GM18951 (cell line): ENCODE results near the gene HAVCR2.

Experiments used
- POLR2A ChIP-seq: IDR thresholded peaks from 4 replicates; pipeline ENCODE4 v1.6.1; 2011; ENCODE audit warnings: mild to moderate bottlenecking; ENCODE audit not compliant: insufficient read length, insufficient read depth; ENCODE audit errors: extremely low read depth
- in situ Hi-C: fragments of 300-500 bp; cut with MboI; formaldehyde crosslinking; loops from one replicate; pipeline ENCODE4 v1.12.0; 2022; ENCODE audit warnings: low sequenced_read_pairs, mixed read lengths, inconsistent platforms; ENCODE audit not compliant: unreplicated experiment

HAVCR2 gene

DNA sequence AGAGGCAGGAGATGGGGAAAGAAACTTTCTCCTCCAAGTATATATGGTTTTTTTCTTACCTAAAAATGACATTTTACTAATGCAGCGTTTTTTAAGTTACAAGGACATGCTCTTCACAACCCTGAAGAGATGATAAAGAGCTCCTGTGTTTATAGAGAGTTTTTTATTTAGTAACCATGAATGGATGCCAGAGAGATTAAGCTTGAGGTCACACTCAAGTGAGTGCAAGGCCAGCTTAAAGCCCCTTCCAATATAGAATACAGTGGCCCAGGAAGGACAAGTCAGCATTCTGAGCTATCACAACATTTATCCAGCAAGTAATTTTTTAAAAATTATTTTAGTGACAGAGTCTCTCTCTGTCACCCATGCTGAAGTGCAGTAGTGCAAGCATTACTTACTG, 6.7 kb upstream of the HAVCR2 start:
- TF ChIP-seq POLR2A = no peak
- in situ Hi-C loops = no loop called here

DNA sequence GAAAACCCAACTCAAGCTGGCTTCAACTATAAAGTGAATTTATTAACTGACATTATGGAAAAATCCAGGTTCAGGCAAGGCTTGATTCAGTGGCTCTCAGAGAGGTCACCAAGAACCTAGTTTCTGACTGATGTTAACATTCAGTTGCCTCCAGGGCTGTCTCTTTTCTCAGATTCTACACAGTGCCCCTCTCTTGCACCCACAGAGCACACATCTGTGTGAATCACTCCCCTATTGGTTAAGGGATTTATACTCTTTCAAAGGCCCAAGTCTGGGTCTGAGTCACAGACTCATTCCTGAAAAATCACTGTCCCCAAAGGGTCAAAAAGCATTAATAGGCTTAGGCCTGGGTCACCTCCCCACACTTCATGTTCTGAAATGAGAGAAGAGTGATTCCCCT, 6.2 kb upstream of the HAVCR2 start:
- no peak for TF ChIP-seq POLR2A
- in situ Hi-C loops = no loop called here

DNA sequence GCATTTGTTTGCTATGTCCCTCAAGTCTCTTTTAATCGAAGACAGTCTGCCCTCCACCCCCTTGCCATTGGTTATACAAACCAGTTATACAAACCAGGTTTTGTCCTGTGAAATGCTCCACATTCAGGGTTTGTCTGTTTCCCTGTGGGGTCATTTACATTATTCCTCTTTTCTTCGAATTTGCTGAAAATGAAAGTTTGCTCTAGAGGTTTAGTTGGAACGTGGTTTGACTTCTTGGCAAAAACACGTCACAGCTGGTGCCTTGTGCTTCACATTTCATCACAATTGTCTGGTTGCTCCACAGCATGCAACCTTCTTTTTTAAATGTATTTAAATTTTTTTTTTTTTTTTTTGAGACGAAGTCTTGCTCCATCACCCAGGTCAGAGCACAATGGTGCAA, 4.2 kb upstream of the HAVCR2 start:
- in situ Hi-C loops = no loop called here

DNA sequence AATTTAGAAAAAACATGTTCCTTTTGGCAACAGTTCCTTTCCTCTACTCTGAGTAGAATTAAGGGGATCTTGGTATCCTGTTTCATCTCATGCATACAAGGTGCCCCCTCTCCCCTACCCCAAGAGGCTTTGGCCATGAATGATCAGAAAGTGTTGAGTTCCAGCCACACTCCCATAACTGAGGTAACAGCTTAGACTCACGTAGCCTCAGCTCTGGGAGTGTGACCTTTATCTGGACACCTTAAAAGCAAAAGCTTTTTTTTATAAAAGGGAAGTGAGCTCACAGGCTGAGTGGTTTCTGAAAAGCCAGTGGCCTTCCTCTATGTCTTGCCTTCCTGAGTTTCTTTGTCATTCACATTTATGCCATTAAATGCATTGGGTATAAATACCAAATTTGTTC, 900 bp upstream of the HAVCR2 start:
- TF ChIP-seq POLR2A = no peak
- in situ Hi-C loops = no loop called here

More for the DNA sequence above, 4.2 kb upstream of the HAVCR2 start:
- no peak for TF ChIP-seq POLR2A

DNA sequence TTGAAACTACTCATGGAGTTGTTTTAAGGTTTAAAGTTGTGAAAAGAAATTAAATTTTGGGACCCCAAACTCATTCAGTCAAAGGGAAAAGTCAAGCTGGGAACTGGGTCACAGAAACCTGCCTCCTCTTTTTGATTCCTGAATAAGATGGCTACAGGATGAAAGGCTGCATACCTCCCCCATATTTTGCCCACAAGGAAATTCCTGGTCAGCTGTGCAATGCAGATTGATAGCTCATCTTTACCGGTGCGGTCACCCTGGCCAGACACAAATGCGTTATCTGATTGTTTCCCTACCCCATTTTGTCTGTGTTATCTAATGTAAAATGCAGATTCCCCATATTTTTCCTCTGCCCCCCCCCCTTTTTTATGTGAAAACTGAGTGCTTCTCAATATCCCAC, 1.3 kb downstream of the HAVCR2 start:
- in situ Hi-C loops = no loop called here
- no peak for TF ChIP-seq POLR2A

DNA sequence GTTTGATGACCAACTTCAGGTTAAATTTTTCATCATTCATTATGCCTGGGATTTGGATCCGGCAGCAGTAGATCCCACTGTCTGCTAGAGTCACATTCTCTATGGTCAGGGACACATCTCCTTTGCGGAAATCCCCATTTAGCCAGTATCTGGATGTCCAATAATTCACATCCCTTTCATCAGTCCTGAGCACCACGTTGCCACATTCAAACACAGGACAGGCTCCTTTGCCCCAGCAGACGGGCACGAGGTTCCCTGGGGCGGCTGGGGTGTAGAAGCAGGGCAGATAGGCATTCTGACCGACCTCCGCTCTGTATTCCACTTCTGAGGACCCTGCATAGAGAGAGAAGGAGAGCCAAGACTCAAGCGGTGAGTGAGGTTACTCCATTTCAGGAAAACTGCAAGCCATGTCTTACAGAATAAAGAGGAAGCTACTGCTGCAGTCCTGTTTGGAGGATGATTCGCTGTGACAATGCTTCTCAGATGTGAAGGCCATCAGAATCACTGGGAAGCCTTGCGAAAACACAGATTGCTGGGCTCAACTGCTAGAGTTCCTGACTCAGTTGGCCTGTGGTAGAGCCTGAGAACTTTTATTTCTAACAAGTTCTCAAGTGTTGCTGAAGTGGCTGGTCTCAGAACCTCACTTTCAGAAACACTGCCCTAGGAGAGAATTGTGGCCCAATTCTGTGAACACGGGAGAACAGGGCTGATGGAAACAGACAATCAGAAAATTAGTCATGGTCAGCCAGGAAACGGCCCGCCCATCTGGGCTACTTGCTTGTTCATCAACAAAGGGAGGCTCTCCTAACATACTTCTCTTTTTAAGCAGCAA, 2.0 kb downstream of the HAVCR2 start:
- in situ Hi-C loops = no loop called here
- TF ChIP-seq POLR2A = no peak

DNA sequence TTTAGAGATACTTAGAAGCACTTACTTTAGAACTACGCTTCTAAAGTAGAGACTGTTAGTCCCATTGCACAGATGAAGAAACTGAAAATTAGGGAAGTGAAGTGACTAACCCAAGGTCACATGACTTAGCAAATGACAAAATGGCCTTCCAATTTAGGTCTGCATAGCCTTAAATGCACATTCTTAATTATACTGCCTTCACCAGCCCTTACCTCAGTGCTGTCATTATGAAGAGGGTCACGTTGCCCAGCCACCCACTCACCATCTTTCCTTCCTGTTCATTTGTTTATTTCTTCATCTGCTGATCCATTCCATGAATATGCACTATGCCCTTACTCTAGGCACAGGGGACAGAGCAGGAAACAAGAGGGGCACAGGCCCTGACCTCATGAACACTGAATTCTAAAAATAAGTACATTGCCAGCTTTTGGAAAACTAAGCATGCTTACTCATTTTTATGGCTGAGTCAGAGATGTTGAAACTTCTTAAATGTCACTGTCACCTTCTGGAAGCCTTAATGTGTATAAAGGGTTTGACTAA, 8.6 kb downstream of the HAVCR2 start:
- TF ChIP-seq POLR2A = no peak
- in situ Hi-C loops = no loop called here

DNA sequence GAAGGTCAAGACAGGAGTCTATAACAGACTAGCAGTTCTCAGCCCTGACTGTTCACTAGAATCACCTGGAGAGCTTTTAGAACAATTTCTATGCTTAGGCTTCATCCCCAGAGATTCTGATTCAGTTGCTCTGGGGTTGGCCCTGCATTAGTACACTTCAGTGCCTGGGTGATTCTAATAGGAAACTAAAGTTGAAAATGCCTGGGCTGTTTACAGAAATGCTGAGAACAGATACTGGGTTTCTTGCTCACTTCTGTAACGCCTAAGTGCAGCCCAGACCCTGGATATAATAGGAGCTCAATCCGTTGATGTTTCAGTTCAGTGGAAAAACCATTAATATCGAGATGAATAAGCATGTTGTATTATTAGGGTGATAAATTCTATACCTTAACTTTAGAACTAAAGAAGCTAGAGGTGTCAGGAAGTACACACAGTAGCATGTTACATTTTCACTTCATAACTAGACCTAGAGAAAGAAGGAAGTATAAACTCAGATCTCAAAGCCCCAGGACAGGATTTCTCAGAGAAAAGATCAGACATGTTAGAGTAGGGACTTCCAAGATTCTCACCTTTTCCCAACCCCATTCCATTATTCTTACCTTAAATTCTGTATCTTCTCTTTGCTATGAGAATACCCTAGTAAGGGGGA, 20.4 kb downstream of the HAVCR2 start:
- in situ Hi-C loops = no loop called here
- no peak for TF ChIP-seq POLR2A

DNA sequence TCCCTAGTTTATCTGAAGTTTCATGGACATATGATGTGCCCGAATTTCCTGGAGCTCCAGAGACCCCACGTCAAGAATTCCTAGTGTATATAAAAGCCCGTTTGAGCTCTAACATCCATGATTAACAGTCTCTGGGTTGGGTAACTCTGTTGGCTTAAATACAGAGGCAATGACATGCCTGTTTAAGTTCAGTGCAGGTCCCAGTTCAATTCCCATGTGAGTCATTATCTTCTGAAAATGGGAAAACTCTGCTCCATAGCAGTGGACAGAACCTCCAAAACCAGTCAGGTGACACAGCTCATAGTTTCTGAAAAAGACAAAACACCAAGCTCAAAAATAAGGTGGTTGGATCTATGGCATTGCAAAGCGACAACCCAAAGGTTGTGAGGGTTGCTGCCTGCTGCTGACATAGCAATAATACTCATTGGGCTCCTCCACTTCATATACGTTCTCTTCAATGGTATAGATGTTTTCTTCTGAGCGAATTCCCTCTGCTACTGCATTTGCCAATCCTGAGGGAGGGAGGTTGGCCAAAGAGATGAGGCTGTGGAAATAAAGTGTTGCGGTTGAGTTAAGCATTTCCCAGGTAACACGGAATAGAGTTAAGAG, 22.0 kb downstream of the HAVCR2 start:
- in situ Hi-C loops = no loop called here
- TF ChIP-seq POLR2A = no peak

DNA sequence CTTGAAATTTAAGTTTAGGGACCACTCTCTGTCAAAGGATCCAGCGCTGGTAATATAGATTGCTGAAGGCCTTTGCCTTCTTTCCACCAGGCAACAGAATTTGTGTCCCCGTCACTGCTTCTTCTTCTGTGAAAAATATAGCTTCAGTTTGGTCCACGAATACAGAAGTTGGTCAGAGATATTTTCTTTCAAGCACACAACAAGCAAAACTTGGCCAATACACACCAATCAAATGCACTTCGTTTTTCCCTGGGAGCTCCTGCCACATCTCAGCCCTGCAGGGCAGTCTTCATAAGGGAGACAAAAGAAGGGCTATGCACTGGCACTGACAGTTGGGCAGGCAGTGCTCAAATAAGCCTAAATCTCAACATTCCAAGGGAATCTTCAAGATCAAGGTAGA, 22.9 kb downstream of the HAVCR2 start:
- no peak for TF ChIP-seq POLR2A
- in situ Hi-C loops = no loop called here

DNA sequence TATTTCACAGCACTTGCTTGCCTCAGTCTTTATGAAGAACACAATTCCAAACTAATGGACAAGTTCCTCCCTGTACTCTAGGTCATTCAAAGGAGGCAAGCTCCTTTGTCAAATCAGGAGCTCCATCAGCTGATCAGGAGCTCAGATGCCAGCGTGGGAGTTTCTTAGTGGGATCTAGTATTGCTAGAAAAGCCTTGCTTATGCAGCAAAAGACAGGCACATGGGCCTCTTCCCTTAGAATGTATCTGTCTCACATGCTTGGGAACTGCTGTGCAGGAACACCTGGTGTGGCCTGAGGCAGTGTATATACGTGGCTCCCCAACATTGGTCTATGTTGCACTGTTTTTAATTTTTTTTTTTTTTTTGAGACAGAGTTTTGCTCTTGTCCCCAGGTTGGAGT, 28.6 kb downstream of the HAVCR2 start:
- no peak for TF ChIP-seq POLR2A
- in situ Hi-C loops = no loop called here

DNA sequence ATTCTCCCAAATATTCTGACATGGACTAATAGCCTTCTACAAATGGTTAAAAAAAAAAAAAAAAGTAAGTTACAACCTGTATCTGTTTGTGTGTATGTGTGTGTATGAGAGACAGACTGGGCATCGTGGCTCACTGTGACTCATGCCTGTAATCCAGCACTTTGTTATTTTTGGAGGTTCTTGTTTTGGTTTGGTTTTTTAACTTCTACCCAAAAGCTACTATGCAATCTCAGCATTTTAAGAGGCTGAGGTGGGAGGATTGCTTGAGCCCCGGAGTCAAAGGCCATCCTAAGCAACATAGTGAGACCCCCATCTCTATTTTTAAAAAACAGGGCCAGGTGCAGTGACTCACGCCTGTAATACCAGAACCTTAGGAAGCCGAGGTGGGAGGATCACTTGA, 32.3 kb downstream of the HAVCR2 start:
- no peak for TF ChIP-seq POLR2A

DNA sequence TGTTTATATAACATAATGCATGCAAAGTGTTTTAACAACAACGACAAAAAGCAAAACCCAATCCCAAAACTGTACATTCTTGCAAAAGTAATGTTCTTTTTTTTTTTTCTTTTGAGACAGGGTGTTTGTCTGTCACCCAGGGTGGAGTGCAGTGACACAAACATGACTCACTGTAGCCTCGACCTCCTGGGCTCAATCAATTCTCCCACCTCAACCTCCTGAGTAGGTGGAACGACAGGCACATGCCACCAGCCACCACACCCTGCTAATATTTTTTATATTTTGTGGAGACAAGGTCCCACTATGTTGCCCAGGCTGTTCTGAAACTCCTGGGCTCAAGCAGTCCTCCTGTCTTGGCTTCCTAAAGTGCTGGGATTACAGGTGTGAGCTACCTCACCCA, 36.3 kb downstream of the HAVCR2 start:
- no peak for TF ChIP-seq POLR2A
- in situ Hi-C loops = no loop called here

More for the DNA sequence above, 32.3 kb downstream of the HAVCR2 start:
- in situ Hi-C loops = no loop called here

DNA sequence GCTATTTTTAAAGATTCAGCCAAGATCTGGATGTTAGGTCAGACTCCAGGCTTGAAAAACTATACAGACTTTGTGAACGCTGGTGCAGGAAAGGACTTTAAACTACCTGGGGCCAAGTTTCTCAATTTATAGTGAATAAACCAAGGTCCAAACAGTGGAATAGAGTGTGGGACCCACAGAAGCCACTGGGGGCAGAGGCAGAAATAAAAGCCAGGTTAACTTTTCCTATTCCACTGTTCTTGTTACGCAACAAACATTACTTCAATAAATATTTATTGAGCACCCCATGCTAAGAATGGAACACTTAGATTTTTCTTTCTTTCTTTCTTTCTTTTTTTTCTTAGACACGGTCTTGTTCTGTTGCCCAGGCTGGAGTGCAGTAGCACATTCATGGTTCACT, 38.9 kb downstream of the HAVCR2 start:
- in situ Hi-C loops = no loop called here
- no peak for TF ChIP-seq POLR2A

DNA sequence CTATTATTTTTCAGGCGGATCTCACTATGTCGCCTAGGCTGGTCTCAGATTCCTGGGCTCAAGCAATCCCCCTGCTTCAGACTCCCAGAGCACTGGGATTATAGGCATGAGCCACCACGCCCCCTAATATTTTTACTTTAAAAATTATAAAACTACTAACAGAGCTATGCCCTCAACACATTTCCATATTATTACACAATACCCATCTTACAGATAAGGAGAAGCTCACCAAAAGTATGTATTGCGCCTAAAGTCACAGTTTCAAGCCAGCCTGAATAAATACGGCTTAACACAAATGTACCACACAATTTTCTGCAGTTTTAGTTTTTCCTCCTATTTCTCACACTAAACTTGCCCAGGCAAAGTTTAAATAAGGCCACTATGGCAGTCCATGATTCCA, 40.1 kb downstream of the HAVCR2 start:
- in situ Hi-C loops = no loop called here

More for the DNA sequence above, 40.1 kb downstream of the HAVCR2 start:
- no peak for TF ChIP-seq POLR2A
